Activated B cell treated with CpG ODN at 0.5 μM for 24 hours (primary cell): ENCODE results near the gene LUC7L2. TPM values are rescaled to one million over a fixed set of nuclear protein-coding genes. Genes with fewer than 3 reads are reported as not detected.

Source experiments
- ATAC-seq: fragments of 200-7000 bp; cut with Tn5 transposase; one replicate; pipeline ENCODE4 v1.10.0; 2021; ENCODE audit warnings: low read depth, mild to moderate bottlenecking, moderate library complexity
- CTCF ChIA-PET: fragments of 350-600 bp; sonication (Branson Sonifier 250); formaldehyde crosslinking; loops from one replicate; lab custom pipeline; 2021; ENCODE audit warnings: antibody characterized with exemption; lab: Charles Lee
- POLR2A ChIA-PET: fragments of 350-600 bp; sonication (Branson Sonifier 250); formaldehyde crosslinking; loops from one replicate; lab custom pipeline; 2021; ENCODE audit warnings: antibody characterized with exemption; lab: Charles Lee
- DNase-seq: peaks from one replicate; pipeline ENCODE4 v3.0.0; 2022
- H3K27ac Mint-ChIP-seq: one replicate; pipeline ENCODE4 v1.8.0; 2020; ENCODE audit warnings: mixed read lengths
- H3K27me3 Mint-ChIP-seq: one replicate; pipeline ENCODE4 v1.8.0; 2021; ENCODE audit warnings: mixed read lengths
- H3K36me3 Mint-ChIP-seq: one replicate; pipeline ENCODE4 v1.8.0; 2021; ENCODE audit warnings: low read depth, mixed read lengths
- H3K4me1 Mint-ChIP-seq: one replicate; pipeline ENCODE4 v1.8.0; 2021; ENCODE audit warnings: mixed read lengths
- H3K4me3 Mint-ChIP-seq: one replicate; pipeline ENCODE4 v1.8.0; 2020; ENCODE audit warnings: mild to moderate bottlenecking, mixed read lengths
- H3K9me3 Mint-ChIP-seq: one replicate; pipeline ENCODE4 v1.8.0; 2020; ENCODE audit warnings: mixed read lengths
- CTCF ChIP-seq: fragments of 200-600 bp; IDR thresholded peaks from one replicate; pipeline ENCODE4 v1.8.0; 2022; ENCODE audit warnings: antibody characterized with exemption, mild to moderate bottlenecking
- intact Hi-C: fragments of 100-400 bp; cut with micrococcal nuclease; formaldehyde crosslinking; loops from one replicate; pipeline ENCODE4 v1.15.1; 2024
- total RNA-seq: library from RNA; stranded (reverse); gene quantifications from 2 replicates; pipeline ENCODE4 v1.2.3, GENCODE V29; 2022

The LUC7L2 gene
- total RNA-seq, 1 donor from 2014 or later: 118 TPM

- peaks cover 34% of the 10 kb centered on the region for H3K4me1 Mint-ChIP-seq
- POLR2A ChIA-PET: interaction anchor here (5.9 kb wide), 1 partner anchor 21 kb away, joined by 99 read pairs; the partner anchor contains the start of gene LUC7L2
- CTCF ChIA-PET: no interaction called here
These were observed 20.7 kb upstream of the LUC7L2 start for GRCh38 chr7:139339025-139339424.

GRCh38 chr7:139339698-139340036, 20.0 kb upstream of the LUC7L2 start:
- POLR2A ChIA-PET: interaction anchor here (0.7 to 5.9 kb wide), 8 partner anchors 15 to 1591 kb away, joined by 3 to 99 read pairs (median 4); partner anchors contain the start of genes LUC7L2 and UBN2
- no peak for ATAC-seq
- intact Hi-C loops: loop anchor here (1.0 to 5.0 kb wide), 12 partner anchors 20 to 1675 kb away; partner anchors contain the start of genes BRAF, CREB3L2, LUC7L2 and MRPS33

More at GRCh38 chr7:139339025-139339424, 20.7 kb upstream of the LUC7L2 start:
- no peak for DNase-seq
- no peak for ATAC-seq
- intact Hi-C loops: no loop called here
- Mint-ChIP-seq H3K27ac (peak overlapping the region; percentile 100), H3K9me3 (peaks cover 5% of the 10 kb centered on the region), H3K36me3 (peaks cover 18% of the 10 kb centered on the region), H3K4me3 (peak overlapping the region; percentile 96), H3K27me3 (peaks cover 9% of the 10 kb centered on the region)
- TF ChIP-seq CTCF: no peak

GRCh38 chr7:139340037-139340807, 19.5 kb upstream of the LUC7L2 start:
- peak overlapping the region; percentile 100 for H3K27ac Mint-ChIP-seq
- intact Hi-C loops: loop anchor here (1.0 to 5.0 kb wide), 12 partner anchors 19 to 1675 kb away; partner anchors contain the start of genes BRAF, CREB3L2, LUC7L2 and MRPS33
- peaks cover 5% of the 10 kb centered on the region for H3K9me3 Mint-ChIP-seq
- ChIA-PET POLR2A (interaction anchor here (0.6 to 5.9 kb wide), 12 partner anchors 14 to 1590 kb away, joined by 3 to 99 read pairs (median 4); partner anchors contain the start of genes LUC7L2 and UBN2), CTCF (interaction anchor here (0.6 to 1.4 kb wide), 5 partner anchors 12 to 207 kb away, joined by 3 to 5 read pairs (median 4); partner anchors contain the start of genes LUC7L2 and UBN2)
- H3K4me1 Mint-ChIP-seq: peaks cover 41% of the 10 kb centered on the region
- DNase-seq: peak; percentile 95
- peak; percentile 77 for ATAC-seq
- H3K4me3 Mint-ChIP-seq: peak overlapping the region; percentile 96
- H3K27me3 Mint-ChIP-seq: peaks cover 9% of the 10 kb centered on the region
- TF ChIP-seq CTCF: no peak
- peaks cover 19% of the 10 kb centered on the region for H3K36me3 Mint-ChIP-seq

More at GRCh38 chr7:139339698-139340036, 20.0 kb upstream of the LUC7L2 start:
- peaks cover 18% of the 10 kb centered on the region for H3K36me3 Mint-ChIP-seq
- peaks cover 9% of the 10 kb centered on the region for H3K27me3 Mint-ChIP-seq
- TF ChIP-seq CTCF: no peak
- DNase-seq: no peak
- H3K9me3 Mint-ChIP-seq: peaks cover 5% of the 10 kb centered on the region
- CTCF ChIA-PET: interaction anchor here (0.6 to 1.4 kb wide), 3 partner anchors 12 to 109 kb away, joined by 3 to 4 read pairs (median 4); partner anchors contain the start of gene UBN2
- H3K4me3 Mint-ChIP-seq: peak overlapping the region; percentile 96
- peaks cover 37% of the 10 kb centered on the region for H3K4me1 Mint-ChIP-seq
- H3K27ac Mint-ChIP-seq: peak overlapping the region; percentile 100

- ATAC-seq (peak; percentile 18), DNase-seq (no peak)
- ChIA-PET POLR2A (interaction anchor here (0.8 to 5.9 kb wide), 6 partner anchors 14 to 247 kb away, joined by 3 to 99 read pairs (median 6); partner anchors contain the start of gene LUC7L2), CTCF (interaction anchor here (0.8 to 1.4 kb wide), 3 partner anchors 11 to 110 kb away, joined by 4 to 5 read pairs (median 4); partner anchors contain the start of genes LUC7L2 and UBN2)
- peak overlapping the region; percentile 100 for H3K27ac Mint-ChIP-seq
- peaks cover 5% of the 10 kb centered on the region for H3K9me3 Mint-ChIP-seq
- no peak for TF ChIP-seq CTCF
- intact Hi-C loops: loop anchor here (1.0 to 5.0 kb wide), 12 partner anchors 19 to 1674 kb away; partner anchors contain the start of genes BRAF, CREB3L2, LUC7L2 and MRPS33
- H3K27me3 Mint-ChIP-seq: peaks cover 9% of the 10 kb centered on the region
- peak overlapping the region; percentile 96 for H3K4me3 Mint-ChIP-seq
- peaks cover 21% of the 10 kb centered on the region for H3K36me3 Mint-ChIP-seq
- peaks cover 44% of the 10 kb centered on the region for H3K4me1 Mint-ChIP-seq
These were observed 19.0 kb upstream of the LUC7L2 start for GRCh38 chr7:139340808-139341057.
